AG10803 (cell line): ENCODE measurements around the gene SPATA18.

Experiments used
- DNase-seq: peaks from one replicate; pipeline ENCODE4 v3.0.0; 2010; ENCODE audit warnings: low read depth
- H3K4me3 ChIP-seq: 2 replicates; pipeline ENCODE4 v1.5.1; 2011; ENCODE audit warnings: mild to moderate bottlenecking, low read length, control low read depth
- CTCF ChIP-seq: conservative IDR thresholded peaks from 2 replicates; pipeline ENCODE4 v1.5.1; 2011; ENCODE audit warnings: mild to moderate bottlenecking, low read length, control low read depth, inconsistent platforms

SPATA18 gene

GRCh38 chr4:52035190-52035589 lies 15.9 kb upstream of the SPATA18 start:
- H3K4me3 ChIP-seq, result no peak overlapping the region
- TF ChIP-seq CTCF, result no peak
- no peak for DNase-seq

GRCh38 chr4:52036886-52037530 lies 14.1 kb upstream of the SPATA18 start:
- peak overlapping the region; percentile 74 for H3K4me3 ChIP-seq
- no peak for TF ChIP-seq CTCF
- peak; percentile 25 for DNase-seq

GRCh38 chr4:52037689-52038102 lies 13.4 kb upstream of the SPATA18 start:
- TF ChIP-seq CTCF, result no peak
- DNase-seq, result peak; percentile 25
- H3K4me3 ChIP-seq, result peak overlapping the region; percentile 74

GRCh38 chr4:52038103-52038912 lies 12.8 kb upstream of the SPATA18 start, which contains the start of gene SGCB:
Gene SGCB, minus strand, starts transcription at chr4:52038299. Its CDS starts 40 bp downstream, at chr4:52038259.
- peak; percentile 46 for DNase-seq
- TF ChIP-seq CTCF, result no peak

GRCh38 chr4:52045028-52045427 lies 6.1 kb upstream of the SPATA18 start:
- no peak for TF ChIP-seq CTCF
- no peak overlapping the region for H3K4me3 ChIP-seq

More at GRCh38 chr4:52038103-52038912, 12.8 kb upstream of the SPATA18 start, which contains the start of gene SGCB:
- peak within 1 kb of the TSS; percentile 74 for H3K4me3 ChIP-seq

GRCh38 chr4:52049266-52049665 lies 1.8 kb upstream of the SPATA18 start:
- DNase-seq, result no peak
- no peak for TF ChIP-seq CTCF
- H3K4me3 ChIP-seq, result no peak overlapping the region

More at GRCh38 chr4:52045028-52045427, 6.1 kb upstream of the SPATA18 start:
- no peak for DNase-seq
